Measurements from ENCODE around the gene OTUB2.

OTUB2 gene

GRCh38 chr14:94058674-94059138 is 32.6 kb downstream of the OTUB2 start:
- H3K9ac ChIP-seq (ENCODE audit: low read length) = no peak overlapping the region

GRCh38 chr14:94059998-94060397 is 33.9 kb downstream of the OTUB2 start:
- no peak overlapping the region for H3K9ac ChIP-seq (ENCODE audit: low read length)
- no peak overlapping the region for H3K4me2 ChIP-seq (ENCODE audit: low read length)
- H2AFZ ChIP-seq (ENCODE audit: low read length) = no peak overlapping the region
- H3K4me3 ChIP-seq (ENCODE audit: low read depth, low read length, poor library complexity, severe bottlenecking) = no peak overlapping the region
- H3F3A ChIP-seq (ENCODE audit: insufficient read depth, low read length) = no peaks in the 10 kb centered on the region
- no peaks in the 10 kb centered on the region for H3K9me3 ChIP-seq (ENCODE audit: low read length)
- no peaks in the 10 kb centered on the region for H3K4me1 ChIP-seq (ENCODE audit: insufficient read depth, low read length, severe bottlenecking)
- peaks cover 95% of the 10 kb centered on the region for H3K36me3 ChIP-seq (ENCODE audit: insufficient read depth, low read length)
- TF ChIP-seq CTCF (IDR thresholded peaks at IDR 0.05; ENCODE audit: low read length) (no peak), EZH2 (IDR thresholded peaks at IDR 0.05; ENCODE audit: borderline replicate concordance, low read length) (no peak)
- H3K9me2 ChIP-seq (ENCODE audit: low read depth, low read length) = no peaks in the 10 kb centered on the region
- H3K27me3 ChIP-seq (ENCODE audit: insufficient read depth, low read length) = no peaks in the 10 kb centered on the region
- H3K79me2 ChIP-seq (ENCODE audit: insufficient read depth, low read length) = peaks cover 21% of the 10 kb centered on the region
- 0 out of 2 replicates have a peak, but pooled peaks cover 3% of the 10 kb centered on the region for H4K20me1 ChIP-seq (ENCODE audit: insufficient read depth, low read length)
- no peak overlapping the region for H3K27ac ChIP-seq (ENCODE audit: low read depth, low read length, poor library complexity, severe bottlenecking)

More at GRCh38 chr14:94058674-94059138, 32.6 kb downstream of the OTUB2 start:
- Histone ChIP-seq H3K4me2 (ENCODE audit: low read length) (no peak overlapping the region), H3F3A (ENCODE audit: insufficient read depth, low read length) (no peaks in the 10 kb centered on the region), H3K4me3 (ENCODE audit: low read depth, low read length, poor library complexity, severe bottlenecking) (no peak overlapping the region), H3K36me3 (ENCODE audit: insufficient read depth, low read length) (peaks cover 99% of the 10 kb centered on the region), H4K20me1 (ENCODE audit: insufficient read depth, low read length) (0 out of 2 replicates have a peak, but pooled peaks cover 3% of the 10 kb centered on the region), H3K9me3 (ENCODE audit: low read length) (no peaks in the 10 kb centered on the region), H2AFZ (ENCODE audit: low read length) (no peak overlapping the region), H3K27ac (ENCODE audit: low read depth, low read length, poor library complexity, severe bottlenecking) (no peak overlapping the region), H3K9me2 (ENCODE audit: low read depth, low read length) (no peaks in the 10 kb centered on the region), H3K27me3 (ENCODE audit: insufficient read depth, low read length) (no peaks in the 10 kb centered on the region), H3K4me1 (ENCODE audit: insufficient read depth, low read length, severe bottlenecking) (no peaks in the 10 kb centered on the region), H3K79me2 (ENCODE audit: insufficient read depth, low read length) (peaks cover 9% of the 10 kb centered on the region)
- TF ChIP-seq CTCF (IDR thresholded peaks at IDR 0.05; ENCODE audit: low read length) (no peak), EZH2 (IDR thresholded peaks at IDR 0.05; ENCODE audit: borderline replicate concordance, low read length) (no peak)

- Histone ChIP-seq H3F3A (ENCODE audit: insufficient read depth, low read length) (no peaks in the 10 kb centered on the region), H3K4me3 (ENCODE audit: low read depth, low read length, poor library complexity, severe bottlenecking) (no peak overlapping the region), H4K20me1 (ENCODE audit: insufficient read depth, low read length) (0 out of 2 replicates have a peak, but pooled peaks cover 3% of the 10 kb centered on the region), H3K79me2 (ENCODE audit: insufficient read depth, low read length) (peaks cover 42% of the 10 kb centered on the region), H3K9me3 (ENCODE audit: low read length) (no peaks in the 10 kb centered on the region; the same call in 1 of the 2 replicates), H3K27me3 (ENCODE audit: insufficient read depth, low read length) (no peaks in the 10 kb centered on the region), H2AFZ (ENCODE audit: low read length) (no peak overlapping the region), H3K27ac (ENCODE audit: low read depth, low read length, poor library complexity, severe bottlenecking) (no peak overlapping the region), H3K4me2 (ENCODE audit: low read length) (no peak overlapping the region), H3K9ac (ENCODE audit: low read length) (no peak overlapping the region), H3K36me3 (ENCODE audit: insufficient read depth, low read length) (peaks cover 76% of the 10 kb centered on the region), H3K9me2 (ENCODE audit: low read depth, low read length) (no peaks in the 10 kb centered on the region), H3K4me1 (ENCODE audit: insufficient read depth, low read length, severe bottlenecking) (no peaks in the 10 kb centered on the region)
- TF ChIP-seq EZH2 (IDR thresholded peaks at IDR 0.05; ENCODE audit: borderline replicate concordance, low read length) (no peak), CTCF (IDR thresholded peaks at IDR 0.05; ENCODE audit: low read length) (no peak)
Measured at GRCh38 chr14:94062344-94062940, 36.3 kb downstream of the OTUB2 start.
